ENCODE measurements around the gene TRIM25. TPM values are rescaled to one million over a fixed set of nuclear protein-coding genes. Genes with fewer than 3 reads are reported as not detected.

Gene TRIM25
- total and polyA plus RNA-seq, 3 donors from 2014 or later, result 38.9 to 76.3 (median 66.4) TPM

DNA sequence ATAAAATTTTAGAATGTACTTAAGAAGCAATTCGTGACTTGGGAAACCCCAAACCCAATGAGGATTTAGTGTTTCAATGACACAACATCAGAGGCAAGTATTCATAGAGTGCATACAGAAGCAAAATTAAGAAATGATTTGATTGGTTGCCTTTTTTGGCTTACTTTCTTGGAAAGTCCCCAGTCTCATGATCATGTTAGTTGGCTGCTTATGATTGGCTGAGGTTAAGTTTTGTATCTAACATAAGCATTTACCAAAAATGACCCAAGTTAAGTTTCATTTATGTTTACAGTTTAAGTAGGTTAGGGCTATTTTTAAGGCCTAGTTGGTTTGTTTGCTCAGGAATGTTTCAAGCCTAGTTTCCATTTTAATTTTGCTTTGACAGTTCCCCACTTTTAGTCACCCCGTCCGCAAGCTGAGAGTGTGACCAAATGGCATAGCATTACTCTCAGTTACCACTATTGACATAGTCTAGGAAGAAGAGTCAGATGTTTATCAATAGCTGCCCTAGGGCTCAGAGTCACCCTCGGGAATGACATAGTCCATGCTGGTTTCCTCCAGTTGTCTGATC lies 43.7 kb downstream of the TRIM25 start:
- 70 to 77% methylated on average over 4 of the region's 4 CpGs for WGBS, 2 donors
- no peak for DNase-seq
- no peak overlapping the region for H3K4me3 ChIP-seq
- intact Hi-C loops (cut with DNase I; ENCODE audit: low total_unique reads), result no loop called here
- no peaks in the 10 kb centered on the region for H3K27me3 ChIP-seq
- no peaks in the 10 kb centered on the region for H3K9me3 ChIP-seq
- H3K4me1 ChIP-seq, result no peaks in the 10 kb centered on the region
- no peaks in the 10 kb centered on the region for H3K36me3 ChIP-seq (ENCODE audit: low read depth, missing control alignments)
- H3K27ac ChIP-seq, result no peak overlapping the region
- TF ChIP-seq POLR2A (IDR thresholded peaks at IDR 0.05) (no peak), CTCF (IDR thresholded peaks at IDR 0.05) (no peak)

DNA sequence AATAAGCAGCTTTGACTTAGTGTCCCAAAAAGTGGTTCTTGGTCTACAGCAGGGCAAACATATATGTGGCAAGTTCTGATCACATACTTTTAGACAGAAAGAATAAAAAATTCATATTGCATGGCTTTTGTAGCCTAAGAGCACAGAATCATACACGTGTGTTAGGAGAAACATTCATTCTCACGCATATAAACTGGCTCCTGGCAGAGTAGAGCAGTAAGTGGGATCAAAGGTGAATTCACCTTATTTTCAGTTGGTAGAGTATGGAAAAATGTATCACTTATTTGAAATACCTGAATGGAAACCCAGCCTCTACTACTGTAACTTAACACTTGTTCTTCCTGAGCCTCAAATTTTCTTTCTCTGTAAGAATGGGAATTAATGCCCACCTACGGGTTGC lies 45.1 kb downstream of the TRIM25 start:
- H3K27me3 ChIP-seq, result no peaks in the 10 kb centered on the region
- TF ChIP-seq CTCF (IDR thresholded peaks at IDR 0.05), result no peak
- TF ChIP-seq POLR2A (IDR thresholded peaks at IDR 0.05), result no peak
- H3K36me3 ChIP-seq (ENCODE audit: low read depth, missing control alignments), result no peaks in the 10 kb centered on the region
- WGBS, 2 donors, result 71 to 74% methylated on average over 3 of the region's 3 CpGs
- intact Hi-C loops (cut with DNase I; ENCODE audit: low total_unique reads), result no loop called here
- no peak overlapping the region for H3K27ac ChIP-seq
- H3K4me3 ChIP-seq, result no peak overlapping the region
- no peak for DNase-seq
- no peaks in the 10 kb centered on the region for H3K4me1 ChIP-seq
- H3K9me3 ChIP-seq, result no peaks in the 10 kb centered on the region

GRCh38 chr17:56867948-56868376 lies 45.9 kb downstream of the TRIM25 start:
- H3K27me3 ChIP-seq, result no peaks in the 10 kb centered on the region
- DNase-seq, result no peak
- WGBS, 2 donors, result 25% methylated on average over 2 of the region's 2 CpGs
- intact Hi-C loops (cut with DNase I; ENCODE audit: low total_unique reads), result no loop called here
- TF ChIP-seq CTCF (IDR thresholded peaks at IDR 0.05) (no peak), POLR2A (IDR thresholded peaks at IDR 0.05) (no peak)
- no peaks in the 10 kb centered on the region for H3K4me1 ChIP-seq
- no peak overlapping the region for H3K4me3 ChIP-seq
- H3K27ac ChIP-seq, result no peak overlapping the region
- no peaks in the 10 kb centered on the region for H3K9me3 ChIP-seq
- no peaks in the 10 kb centered on the region for H3K36me3 ChIP-seq (ENCODE audit: low read depth, missing control alignments)

- Histone ChIP-seq H3K4me1 (no peaks in the 10 kb centered on the region), H3K27ac (no peak overlapping the region), H3K4me3 (no peak overlapping the region), H3K9me3 (no peaks in the 10 kb centered on the region), H3K36me3 (ENCODE audit: low read depth, missing control alignments) (no peaks in the 10 kb centered on the region), H3K27me3 (no peaks in the 10 kb centered on the region)
- TF ChIP-seq POLR2A (IDR thresholded peaks at IDR 0.05) (no peak), CTCF (IDR thresholded peaks at IDR 0.05) (no peak)
- intact Hi-C loops (cut with DNase I; ENCODE audit: low total_unique reads), result no loop called here
- no peak for DNase-seq
- WGBS, 2 donors, result 30 to 57% methylated on average over 3 of the region's 3 CpGs
Observed at GRCh38 chr17:56866496-56866895, 47.4 kb downstream of the TRIM25 start.

DNA sequence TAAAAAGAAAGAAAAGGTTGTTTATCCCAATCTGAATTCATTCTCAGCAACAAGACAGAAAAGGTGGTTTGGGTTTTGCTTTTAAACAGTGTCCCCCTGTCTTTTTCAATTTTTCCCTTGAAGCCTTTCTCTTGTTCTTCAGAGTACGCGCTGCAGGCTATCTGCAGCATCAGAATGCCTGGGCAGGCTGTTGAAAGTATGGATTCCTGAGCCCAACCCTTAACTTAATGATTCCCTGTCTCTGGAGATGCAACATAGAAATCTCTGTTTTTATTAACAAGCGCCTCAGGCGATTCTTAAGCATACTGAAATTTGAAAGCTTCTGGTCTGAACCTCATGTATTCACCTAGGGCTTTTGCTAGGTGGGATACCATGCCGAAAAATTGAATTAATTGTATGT lies 47.8 kb downstream of the TRIM25 start:
- H3K4me1 ChIP-seq, result no peaks in the 10 kb centered on the region
- TF ChIP-seq POLR2A (IDR thresholded peaks at IDR 0.05), result no peak
- no peak overlapping the region for H3K4me3 ChIP-seq
- no peaks in the 10 kb centered on the region for H3K9me3 ChIP-seq
- H3K27ac ChIP-seq, result no peak overlapping the region
- H3K27me3 ChIP-seq, result no peaks in the 10 kb centered on the region
- H3K36me3 ChIP-seq (ENCODE audit: low read depth, missing control alignments), result no peaks in the 10 kb centered on the region
- intact Hi-C loops (cut with DNase I; ENCODE audit: low total_unique reads), result no loop called here
- no peak for DNase-seq
- WGBS, 2 donors, result 94 to 95% methylated on average over 5 of the region's 5 CpGs
